GM10847 (cell line): ENCODE results near the gene AGAP2.

ENCODE experiments used
- POLR2A ChIP-seq: IDR thresholded peaks from 2 replicates; pipeline ENCODE4 v1.6.1; 2011; ENCODE audit not compliant: insufficient read length; ENCODE audit errors: extremely low read depth

The AGAP2 gene

GRCh38 chr12:57735952-57736740 is 2.4 kb downstream of the AGAP2 start:
- no peak for TF ChIP-seq POLR2A

- TF ChIP-seq POLR2A, result no peak
Measured at GRCh38 chr12:57735198-57735855, 3.2 kb downstream of the AGAP2 start.

GRCh38 chr12:57734591-57734990 is 4.0 kb downstream of the AGAP2 start:
- no peak for TF ChIP-seq POLR2A

GRCh38 chr12:57733928-57734327 is 4.6 kb downstream of the AGAP2 start:
- no peak for TF ChIP-seq POLR2A

- TF ChIP-seq POLR2A, result no peak
Measured at GRCh38 chr12:57732726-57733593, 5.6 kb downstream of the AGAP2 start.

GRCh38 chr12:57732270-57732669 is 6.3 kb downstream of the AGAP2 start:
- TF ChIP-seq POLR2A, result no peak

GRCh38 chr12:57731411-57732080 is 7.0 kb downstream of the AGAP2 start:
- TF ChIP-seq POLR2A, result no peak

- no peak for TF ChIP-seq POLR2A
Measured at GRCh38 chr12:57730336-57731067, 8.0 kb downstream of the AGAP2 start.

GRCh38 chr12:57729321-57729844 is 9.2 kb downstream of the AGAP2 start:
- TF ChIP-seq POLR2A, result no peak

- no peak for TF ChIP-seq POLR2A
Measured at GRCh38 chr12:57727758-57728395, 10.7 kb downstream of the AGAP2 start.

- no peak for TF ChIP-seq POLR2A
Measured at GRCh38 chr12:57726884-57727757, 11.4 kb downstream of the AGAP2 start.

- TF ChIP-seq POLR2A, result no peak
Measured at GRCh38 chr12:57726151-57726883, 12.2 kb downstream of the AGAP2 start.
